Activated CD8-positive, alpha-beta memory T cell treated with anti-CD3 and anti-CD28 coated beads, Interleukin-2, amount 50 U/mL, for 24 hours (primary cell): ENCODE data around the gene TSR3.

Experiments
- DNase-seq: peaks from one replicate; pipeline ENCODE4 v3.0.0-alpha.2; 2020; ENCODE audit errors: extremely low read depth

The TSR3 gene

GRCh38 chr16:1377406-1378010 is 25.8 kb upstream of the TSR3 start:
- no peak for DNase-seq

GRCh38 chr16:1375741-1376410 is 24.2 kb upstream of the TSR3 start:
- DNase-seq: no peak

- no peak for DNase-seq
These were observed 23.6 kb upstream of the TSR3 start for GRCh38 chr16:1375298-1375640.

GRCh38 chr16:1374418-1375297 is 23.0 kb upstream of the TSR3 start:
- DNase-seq: no peak

- no peak for DNase-seq
These were observed 20.7 kb upstream of the TSR3 start for GRCh38 chr16:1372292-1372950.

- DNase-seq: no peak
These were observed 19.6 kb upstream of the TSR3 start for GRCh38 chr16:1371054-1371978.

GRCh38 chr16:1367486-1368174 is 16.0 kb upstream of the TSR3 start:
- no peak for DNase-seq

GRCh38 chr16:1366712-1367299 is 15.1 kb upstream of the TSR3 start:
- no peak for DNase-seq

- no peak for DNase-seq
These were observed 14.5 kb upstream of the TSR3 start for GRCh38 chr16:1366060-1366711.

GRCh38 chr16:1364510-1364909 is 12.8 kb upstream of the TSR3 start:
- no peak for DNase-seq

GRCh38 chr16:1363501-1364041 is 11.9 kb upstream of the TSR3 start:
- no peak for DNase-seq

GRCh38 chr16:1362807-1363206 is 11.1 kb upstream of the TSR3 start:
- DNase-seq: no peak

- DNase-seq: no peak
These were observed 10.1 kb upstream of the TSR3 start for GRCh38 chr16:1361685-1362360.

GRCh38 chr16:1357906-1358566 is 6.4 kb upstream of the TSR3 start:
- no peak for DNase-seq

- no peak for DNase-seq
These were observed 4.6 kb upstream of the TSR3 start for GRCh38 chr16:1356061-1356900.

GRCh38 chr16:1355591-1355990 is 3.9 kb upstream of the TSR3 start:
- no peak for DNase-seq

GRCh38 chr16:1354815-1355540 is 3.3 kb upstream of the TSR3 start:
- no peak for DNase-seq
